Erythroblast (primary cell): ENCODE results near the gene RAB44.
"Not testable (repeated sequence)": the region's sequence is repeated elsewhere in the genome, so short reads cannot be mapped to it uniquely, and the experiment has no call there.

Source experiments
- DNase-seq, 2 experiments: peaks; one replicate each; lab custom pipeline; 2025; lab: John Stamatoyannopoulos, UW
- GATA1 ChIP-seq: IDR thresholded peaks from 2 replicates; pipeline ENCODE4 v1.6.1; 2011; ENCODE audit warnings: low read depth, mild to moderate bottlenecking, control low read depth, low read length, moderate library complexity
- POLR2A ChIP-seq: IDR thresholded peaks from 2 replicates; pipeline ENCODE4 v1.6.1; 2011; ENCODE audit warnings: mild to moderate bottlenecking, low read length

The RAB44 gene

GRCh38 chr6:36702656-36703055, 5.0 kb downstream of the RAB44 start:
- DNase-seq: no peak
- TF ChIP-seq POLR2A (no peak), GATA1 (no peak)

GRCh38 chr6:36703081-36703606, 5.5 kb downstream of the RAB44 start:
- no peak for TF ChIP-seq POLR2A
- no peak for TF ChIP-seq GATA1
- DNase-seq: no peak

- DNase-seq: no peak
These were observed 6.4 kb downstream of the RAB44 start for GRCh38 chr6:36703982-36704381.

GRCh38 chr6:36704961-36705577, 7.4 kb downstream of the RAB44 start:
- DNase-seq: not testable (repeated sequence)

More at GRCh38 chr6:36703982-36704381, 6.4 kb downstream of the RAB44 start:
- TF ChIP-seq POLR2A: no peak
- TF ChIP-seq GATA1: no peak

- no peak for TF ChIP-seq GATA1
- TF ChIP-seq POLR2A: no peak
- DNase-seq: no peak
These were observed 8.7 kb downstream of the RAB44 start for GRCh38 chr6:36706339-36706738.

- TF ChIP-seq POLR2A: no peak
- no peak for TF ChIP-seq GATA1
- DNase-seq: no peak
These were observed 15.2 kb downstream of the RAB44 start for GRCh38 chr6:36712816-36713215.

GRCh38 chr6:36713846-36714245, 16.2 kb downstream of the RAB44 start:
- no peak for TF ChIP-seq GATA1
- no peak for TF ChIP-seq POLR2A
- DNase-seq: no peak

GRCh38 chr6:36714511-36714910, 16.9 kb downstream of the RAB44 start:
- TF ChIP-seq GATA1 (no peak), POLR2A (no peak)
- no peak for DNase-seq

GRCh38 chr6:36715469-36715868, 17.8 kb downstream of the RAB44 start:
- no peak for TF ChIP-seq GATA1
- TF ChIP-seq POLR2A: no peak
- DNase-seq: no peak

- no peak for DNase-seq
- TF ChIP-seq GATA1 (no peak), POLR2A (no peak)
These were observed 19.0 kb downstream of the RAB44 start for GRCh38 chr6:36716476-36717093.

- DNase-seq: no peak
- no peak for TF ChIP-seq POLR2A
- TF ChIP-seq GATA1: no peak
These were observed 19.7 kb downstream of the RAB44 start for GRCh38 chr6:36717231-36717825.

- TF ChIP-seq POLR2A: no peak
- TF ChIP-seq GATA1: no peak
- no peak for DNase-seq
These were observed 20.4 kb downstream of the RAB44 start for GRCh38 chr6:36717871-36718540.

GRCh38 chr6:36718560-36718959, 20.9 kb downstream of the RAB44 start:
- DNase-seq: no peak
- TF ChIP-seq POLR2A (no peak), GATA1 (no peak)

GRCh38 chr6:36719126-36719525, 21.5 kb downstream of the RAB44 start:
- TF ChIP-seq GATA1 (no peak), POLR2A (no peak)

More at GRCh38 chr6:36719126-36719525, 21.5 kb downstream of the RAB44 start:
- DNase-seq: no peak
